ENCODE measurements around the gene HYCC2. TPM values are rescaled to one million over a fixed set of nuclear protein-coding genes. Genes with fewer than 3 reads are reported as not detected.
"Not testable (repeated sequence)": the region's sequence is repeated elsewhere in the genome, so short reads cannot be mapped to it uniquely, and the experiment has no call there.

Gene HYCC2
- polyA plus RNA-seq, 1 donor (not counting 4 experiments of a cell fraction or from before 2014, with no cell fraction given): 8.0 TPM

GRCh38 chr2:201118121-201118960 lies 46.9 kb upstream of the HYCC2 start:
- TF ChIP-seq EZH2 (IDR thresholded peaks at IDR 0.05; ENCODE audit: low read length) (no peak), CTCF (optimal IDR thresholded peaks at IDR 0.05 in 1 of 3, IDR thresholded peaks at IDR 0.05 in 1 of 3, conservative IDR thresholded peaks at IDR 0.05 in 1 of 3; ENCODE audit: extremely low read depth in 1 of 3, insufficient read depth in 2 of 3, low read length in 3 of 3) (peak; percentile 41 to 67 (median 45))
- Histone ChIP-seq H3K79me2 (ENCODE audit: control insufficient read depth, insufficient read depth, low read length) (peaks cover 44% of the 10 kb centered on the region), H3K36me3 (ENCODE audit: control insufficient read depth in 2 of 2, extremely low read depth in 1 of 2, insufficient read depth in 2 of 2, low read length in 2 of 2) (peaks cover 2 to 4% of the 10 kb centered on the region in 2 experiments), H3K27me3 (ENCODE audit: control insufficient read depth, extremely low read depth, insufficient read depth, low read length) (no peaks in the 10 kb centered on the region), H3K9ac (ENCODE audit: control insufficient read depth, extremely low read depth, insufficient read depth, low read length) (peak overlapping the region; percentile 90), H4K20me1 (ENCODE audit: control insufficient read depth, extremely low read depth, insufficient read depth, low read length) (no peaks in the 10 kb centered on the region), H2AFZ (ENCODE audit: control insufficient read depth, low read length) (no peak overlapping the region), H3K9me3 (ENCODE audit: control insufficient read depth, low read depth, low read length) (no peaks in the 10 kb centered on the region), H3K9me1 (ENCODE audit: control insufficient read depth, extremely low read depth, insufficient read depth, low read length) (no peaks in the 10 kb centered on the region), H3K4me1 (ENCODE audit: control insufficient read depth, extremely low read depth, insufficient read depth, low read length) (peaks cover 22% of the 10 kb centered on the region), H3K4me3 (ENCODE audit: control insufficient read depth in 2 of 3, extremely low read depth in 1 of 3, insufficient read depth in 2 of 3, low read depth in 1 of 3, low read length in 3 of 3) (peak overlapping the region; percentile 72 to 84 (median 74)), H3K4me2 (ENCODE audit: control insufficient read depth, extremely low read depth, insufficient read depth, low read depth, low read length) (peak overlapping the region; percentile 83), H3K27ac (ENCODE audit: control insufficient read depth, insufficient read depth, low read length) (peak overlapping the region; percentile 93)
- FAIRE-seq: peak; percentile 53
- peak; percentile 90 for DNase-seq (ENCODE audit: low read depth, low spot score)
- dilution Hi-C loops (cut with MboI; ENCODE audit: extremely low pct_ligation_motif_present, low sequenced_read_pairs): no loop called here

- FAIRE-seq; H4K20me1 ChIP-seq (ENCODE audit: control insufficient read depth, extremely low read depth, insufficient read depth, low read length); H2AFZ ChIP-seq (ENCODE audit: control insufficient read depth, low read length); DNase-seq (ENCODE audit: low read depth, low spot score); H3K36me3 ChIP-seq (ENCODE audit: control insufficient read depth in 2 of 2, extremely low read depth in 1 of 2, insufficient read depth in 2 of 2, low read length in 2 of 2); H3K9me1 ChIP-seq (ENCODE audit: control insufficient read depth, extremely low read depth, insufficient read depth, low read length); H3K9me3 ChIP-seq (ENCODE audit: control insufficient read depth, low read depth, low read length); H3K27me3 ChIP-seq (ENCODE audit: control insufficient read depth, extremely low read depth, insufficient read depth, low read length); dilution Hi-C loops (cut with MboI; ENCODE audit: extremely low pct_ligation_motif_present, low sequenced_read_pairs): not testable (repeated sequence)
- Histone ChIP-seq H3K79me2 (ENCODE audit: control insufficient read depth, insufficient read depth, low read length) (peaks cover 38% of the 10 kb centered on the region), H3K27ac (ENCODE audit: control insufficient read depth, insufficient read depth, low read length) (peak overlapping the region; percentile 93), H3K9ac (ENCODE audit: control insufficient read depth, extremely low read depth, insufficient read depth, low read length) (peak overlapping the region; percentile 90), H3K4me1 (ENCODE audit: control insufficient read depth, extremely low read depth, insufficient read depth, low read length) (peaks cover 21% of the 10 kb centered on the region), H3K4me3 (ENCODE audit: control insufficient read depth in 2 of 3, extremely low read depth in 1 of 3, insufficient read depth in 2 of 3, low read depth in 1 of 3, low read length in 3 of 3) (peak overlapping the region; percentile 72 to 84 (median 74)), H3K4me2 (ENCODE audit: control insufficient read depth, extremely low read depth, insufficient read depth, low read depth, low read length) (peak overlapping the region; percentile 83)
Measured at GRCh38 chr2:201117735-201118094, 46.2 kb upstream of the HYCC2 start.
